Calu3 (cell line): Measurements from ENCODE around the gene TLX1. TPM values are rescaled to one million over a fixed set of nuclear protein-coding genes. Genes with fewer than 3 reads are reported as not detected.

Experiments
- BruUV-seq: library from RNA; stranded (reverse); fragments of 400-500 nt; replicated peaks from 2 replicates; lab custom pipeline; 2021; lab: Mats Ljungman, UMichigan
- CTCF ChIA-PET: fragments of 300-600 bp; sonication (Branson Sonifier 250); formaldehyde crosslinking; loops from one replicate; lab custom pipeline; 2022; ENCODE audit warnings: antibody characterized with exemption; lab: Charles Lee
- DNase-seq: peaks from one replicate; pipeline ENCODE4 v3.0.0; 2022
- H3K27ac Mint-ChIP-seq: one replicate; pipeline ENCODE4 v1.8.0; 2022; ENCODE audit warnings: mixed read lengths; ENCODE audit not compliant: unreplicated experiment
- H3K27me3 Mint-ChIP-seq: one replicate; pipeline ENCODE4 v1.8.0; 2022; ENCODE audit warnings: mixed read lengths; ENCODE audit not compliant: unreplicated experiment
- H3K36me3 Mint-ChIP-seq: one replicate; pipeline ENCODE4 v1.8.0; 2022; ENCODE audit warnings: mild to moderate bottlenecking, moderate library complexity, mixed read lengths; ENCODE audit not compliant: insufficient read depth, unreplicated experiment
- H3K4me1 Mint-ChIP-seq: one replicate; pipeline ENCODE4 v1.8.0; 2022; ENCODE audit warnings: mild to moderate bottlenecking, low read depth, mixed read lengths; ENCODE audit not compliant: unreplicated experiment
- H3K4me3 Mint-ChIP-seq: one replicate; pipeline ENCODE4 v1.8.0; 2022; ENCODE audit warnings: mild to moderate bottlenecking, low read depth, moderate library complexity, mixed read lengths; ENCODE audit not compliant: unreplicated experiment
- H3K9me3 Mint-ChIP-seq: one replicate; pipeline ENCODE4 v1.8.0; 2022; ENCODE audit warnings: low read depth, mixed read lengths; ENCODE audit not compliant: unreplicated experiment
- CTCF ChIP-seq: fragments of 200-600 bp; IDR thresholded peaks from one replicate; pipeline ENCODE4 v1.8.0; 2022; ENCODE audit warnings: antibody characterized with exemption; ENCODE audit not compliant: unreplicated experiment
- intact Hi-C: fragments of 100-400 bp; cut with micrococcal nuclease; formaldehyde crosslinking; loops from one replicate; pipeline ENCODE4 v1.10.0; 2022; ENCODE audit not compliant: unreplicated experiment
- total RNA-seq: library from RNA; stranded (reverse); gene quantifications from 2 replicates; pipeline ENCODE4 v1.2.3, GENCODE V29; 2022

TLX1 gene
- total RNA-seq, 1 experiment from 2014 or later: not detected

- CTCF ChIA-PET: no interaction called here
- no peak for TF ChIP-seq CTCF
- Mint-ChIP-seq H3K4me3 (no peak overlapping the region), H3K36me3 (no peaks in the 10 kb centered on the region), H3K27ac (no peak overlapping the region), H3K4me1 (no peaks in the 10 kb centered on the region), H3K27me3 (peaks cover 61% of the 10 kb centered on the region), H3K9me3 (no peaks in the 10 kb centered on the region)
- DNase-seq: no peak
- intact Hi-C loops: no loop called here
- no TSS peak for BruUV-seq
Observed at GRCh38 chr10:101145145-101145544, 14.0 kb downstream of the TLX1 start.

GRCh38 chr10:101145750-101146391, 14.8 kb downstream of the TLX1 start:
- intact Hi-C loops: no loop called here
- TF ChIP-seq CTCF: no peak
- no peak overlapping the region for H3K4me3 Mint-ChIP-seq
- H3K27me3 Mint-ChIP-seq: peaks cover 61% of the 10 kb centered on the region
- CTCF ChIA-PET: interaction anchor here (1.2 kb wide), 1 partner anchor 50 kb away, joined by 5 read pairs; no protein-coding TSS in a partner anchor
- no peaks in the 10 kb centered on the region for H3K36me3 Mint-ChIP-seq
- H3K27ac Mint-ChIP-seq: no peak overlapping the region
- no TSS peak for BruUV-seq
- no peaks in the 10 kb centered on the region for H3K9me3 Mint-ChIP-seq
- DNase-seq: no peak
- H3K4me1 Mint-ChIP-seq: no peaks in the 10 kb centered on the region

DNA sequence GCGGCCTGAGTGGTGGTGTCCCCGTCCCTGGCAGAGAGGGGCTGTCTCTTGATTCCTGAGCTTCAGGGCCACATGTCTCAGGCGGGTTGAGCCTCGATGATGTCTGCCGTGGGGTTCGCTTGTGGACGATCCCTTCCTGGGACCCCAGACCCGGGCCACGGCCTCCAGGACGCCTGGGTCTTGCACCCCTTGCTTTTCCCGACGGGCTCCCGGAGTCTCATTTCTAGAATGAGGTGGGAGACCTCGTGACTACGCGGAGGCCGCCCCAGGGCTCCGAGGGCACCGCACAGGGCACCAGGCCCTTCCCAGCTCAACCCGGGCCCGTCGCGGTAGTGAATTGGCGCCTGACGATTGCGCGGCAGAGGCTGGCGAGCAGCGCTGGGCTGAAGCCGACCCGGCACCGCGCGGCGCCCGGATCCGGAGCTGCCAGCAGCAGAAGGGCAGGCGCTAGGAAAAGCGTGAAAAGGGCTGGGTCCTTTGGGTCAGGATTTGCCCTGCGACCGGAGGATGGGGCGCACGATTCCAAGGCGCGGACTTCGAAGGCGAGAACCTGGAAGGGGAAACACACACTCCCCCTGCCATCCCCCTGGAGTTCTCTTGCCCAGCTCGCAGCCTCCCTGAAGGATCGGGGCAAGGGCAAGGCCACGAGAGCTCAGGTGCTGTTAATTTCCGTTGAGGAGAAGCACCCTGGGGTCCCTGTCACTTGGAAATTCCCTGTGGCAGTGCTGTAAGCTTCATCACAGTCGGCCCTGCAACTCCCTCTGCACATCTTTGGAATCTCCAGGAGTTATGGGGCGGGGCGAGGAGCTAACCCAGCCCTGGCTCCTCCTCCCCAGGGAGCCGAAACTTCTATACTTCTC, 15.5 kb downstream of the TLX1 start:
- Mint-ChIP-seq H3K4me3 (no peak overlapping the region), H3K27ac (no peak overlapping the region), H3K9me3 (no peaks in the 10 kb centered on the region), H3K27me3 (peaks cover 61% of the 10 kb centered on the region), H3K36me3 (no peaks in the 10 kb centered on the region), H3K4me1 (no peaks in the 10 kb centered on the region)
- intact Hi-C loops: no loop called here
- BruUV-seq: no TSS peak
- DNase-seq: no peak
- no peak for TF ChIP-seq CTCF
- CTCF ChIA-PET: interaction anchor here (1.2 kb wide), 1 partner anchor 51 kb away, joined by 5 read pairs; no protein-coding TSS in a partner anchor

DNA sequence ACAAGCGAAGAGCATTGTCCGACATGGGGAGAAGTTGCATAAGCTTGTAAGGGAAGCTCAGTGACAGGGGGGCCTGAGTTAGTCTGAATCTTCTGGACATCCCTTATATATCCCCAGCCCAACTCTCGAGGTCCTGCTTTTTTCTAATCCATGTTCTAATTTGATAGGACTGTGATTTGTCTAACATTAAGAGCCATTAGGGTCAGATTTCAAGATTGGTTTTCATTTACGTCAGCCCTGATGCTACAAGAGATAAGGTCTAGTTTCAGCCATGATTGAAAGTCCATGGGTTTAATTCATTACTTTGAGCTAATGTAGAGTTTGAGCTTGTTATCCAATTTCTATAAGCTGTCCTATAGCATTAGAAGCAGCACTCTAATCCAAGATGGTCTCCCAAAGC, 20.3 kb downstream of the TLX1 start:
- Mint-ChIP-seq H3K36me3 (no peaks in the 10 kb centered on the region), H3K27ac (no peak overlapping the region), H3K27me3 (peaks cover 73% of the 10 kb centered on the region), H3K4me1 (no peaks in the 10 kb centered on the region), H3K4me3 (no peak overlapping the region), H3K9me3 (no peaks in the 10 kb centered on the region)
- TF ChIP-seq CTCF: no peak
- intact Hi-C loops: no loop called here
- no TSS peak for BruUV-seq
- no peak for DNase-seq
- CTCF ChIA-PET: no interaction called here
